Measurements from ENCODE around the gene SLC38A4.
"Not testable (repeated sequence)": the region's sequence is repeated elsewhere in the genome, so short reads cannot be mapped to it uniquely, and the experiment has no call there.

The SLC38A4 gene

DNA sequence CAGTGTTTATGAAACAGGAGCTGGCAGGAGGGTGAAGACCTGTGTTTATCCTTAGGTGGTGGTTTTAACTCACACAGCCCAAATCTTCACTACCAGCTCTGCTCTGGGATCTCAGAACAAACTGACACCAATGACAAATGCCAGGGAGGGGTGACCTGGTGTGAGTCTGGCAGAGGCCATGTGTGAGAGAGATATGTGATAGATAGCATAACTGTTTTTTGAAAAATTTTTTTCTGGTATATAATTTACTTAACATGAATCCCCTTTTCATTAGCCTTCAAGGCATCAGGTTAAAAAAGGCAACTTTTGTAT lies 51.5 kb downstream of the SLC38A4 start:
- no peak for DNase-seq

DNA sequence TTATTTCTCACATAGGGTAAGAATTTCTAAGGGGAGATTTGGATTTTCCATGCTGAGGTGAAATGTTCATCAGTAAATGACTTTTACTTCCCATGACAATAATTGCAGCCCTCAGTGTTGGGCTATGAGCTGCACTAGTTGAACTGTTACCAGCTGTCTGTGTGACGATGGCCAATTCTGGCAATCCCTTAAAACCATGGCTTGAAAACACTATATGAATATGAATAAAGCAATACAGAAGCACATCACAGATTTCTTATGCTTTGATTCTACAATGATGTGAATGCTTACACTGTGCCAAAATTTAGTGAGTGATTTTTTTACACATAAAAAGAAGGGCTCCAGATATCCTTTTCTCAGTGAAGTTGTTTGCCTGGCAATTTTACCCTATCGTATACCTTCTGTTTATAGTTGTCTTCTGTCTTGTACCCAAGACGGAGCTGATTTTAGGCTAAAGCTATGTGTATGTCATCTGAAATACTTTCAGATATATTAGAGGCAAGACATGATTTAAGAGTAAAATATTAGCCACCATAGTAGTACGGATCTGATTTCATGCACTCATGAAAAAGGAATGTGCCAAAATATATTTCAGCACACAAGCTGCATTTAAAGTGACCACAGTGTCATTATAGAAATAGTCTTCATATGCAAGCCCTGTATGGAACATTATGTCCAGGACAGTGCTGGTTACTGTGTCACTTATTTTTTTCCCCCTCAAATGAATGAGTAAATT lies 52.0 kb downstream of the SLC38A4 start:
- DNase-seq: no peak

DNA sequence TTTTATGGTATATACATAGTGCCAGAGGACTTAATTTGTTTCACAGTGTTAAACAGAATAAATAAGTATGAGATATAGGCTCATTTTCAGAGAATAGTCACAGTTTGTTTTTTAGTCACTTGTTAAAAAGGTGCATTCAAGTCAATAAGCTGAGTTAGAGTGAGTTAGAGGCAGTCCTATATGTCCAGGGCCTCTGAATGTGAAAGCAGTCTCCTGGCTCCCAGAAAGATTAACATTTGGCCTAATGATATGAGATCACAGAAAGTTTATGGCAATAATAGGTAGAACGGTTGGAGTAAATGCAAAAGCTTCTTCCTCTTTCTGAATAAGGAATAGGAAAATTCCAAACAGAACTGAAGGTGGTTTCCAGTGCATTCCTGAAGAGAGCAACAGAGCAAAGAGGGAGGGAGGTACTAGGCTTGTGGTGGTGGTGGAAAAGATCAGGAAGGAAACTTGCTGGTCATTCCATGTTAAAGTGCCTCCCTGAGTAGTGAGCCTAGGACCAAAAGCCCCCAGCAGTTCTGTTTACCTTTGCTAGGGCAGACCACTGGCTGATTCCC lies 54.4 kb downstream of the SLC38A4 start:
- no peak for DNase-seq

DNA sequence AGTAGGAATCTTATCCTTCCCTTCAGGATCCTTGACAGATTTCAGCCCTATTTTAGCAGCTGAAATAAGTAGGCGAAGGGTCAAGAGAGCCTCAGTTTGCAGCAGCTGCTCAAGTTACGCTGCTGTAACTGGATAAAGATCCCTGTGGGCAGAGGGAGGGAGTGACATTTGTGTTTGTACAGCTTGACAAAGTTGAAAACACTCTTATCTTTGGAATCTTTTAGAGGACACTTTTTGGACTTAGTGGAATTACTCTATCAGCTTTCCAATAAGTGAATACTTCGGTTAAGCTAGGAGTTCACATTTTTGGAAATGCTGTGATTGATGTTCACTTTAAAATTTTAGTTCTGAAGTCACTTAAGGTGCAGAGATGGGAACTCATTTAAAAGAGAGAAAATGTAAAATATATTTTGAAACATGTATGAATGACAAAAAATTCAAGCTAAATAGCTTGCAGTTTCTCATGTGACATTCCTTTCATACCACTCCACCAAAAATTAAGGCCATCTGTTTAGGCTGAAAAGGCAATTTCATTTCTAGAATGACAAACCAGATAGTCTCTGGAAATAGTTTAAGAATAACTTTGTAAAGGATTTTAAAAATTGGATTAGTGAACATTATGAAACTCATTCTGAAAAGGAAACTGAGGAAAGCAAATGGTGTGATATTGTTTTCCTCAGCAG lies 55.2 kb downstream of the SLC38A4 start:
- DNase-seq: no peak

DNA sequence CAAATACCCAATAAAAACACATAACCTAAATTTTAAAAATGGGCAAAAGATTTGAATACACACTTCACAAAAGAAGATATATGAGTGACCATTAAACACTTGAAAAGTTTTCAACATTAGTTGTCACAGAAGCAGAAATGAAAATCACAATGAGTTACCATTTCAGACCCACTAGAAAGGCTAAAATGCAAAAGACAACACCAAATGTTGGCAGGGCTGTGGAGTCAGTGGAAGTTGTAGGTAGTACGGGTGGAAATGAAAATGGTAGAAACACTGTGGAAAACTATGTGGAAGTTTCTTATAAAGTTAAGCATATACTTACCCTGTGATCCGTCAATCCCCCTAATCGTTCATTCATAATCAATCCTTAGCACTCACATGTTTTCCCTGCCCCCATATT lies 61.8 kb downstream of the SLC38A4 start:
- no peak for DNase-seq

DNA sequence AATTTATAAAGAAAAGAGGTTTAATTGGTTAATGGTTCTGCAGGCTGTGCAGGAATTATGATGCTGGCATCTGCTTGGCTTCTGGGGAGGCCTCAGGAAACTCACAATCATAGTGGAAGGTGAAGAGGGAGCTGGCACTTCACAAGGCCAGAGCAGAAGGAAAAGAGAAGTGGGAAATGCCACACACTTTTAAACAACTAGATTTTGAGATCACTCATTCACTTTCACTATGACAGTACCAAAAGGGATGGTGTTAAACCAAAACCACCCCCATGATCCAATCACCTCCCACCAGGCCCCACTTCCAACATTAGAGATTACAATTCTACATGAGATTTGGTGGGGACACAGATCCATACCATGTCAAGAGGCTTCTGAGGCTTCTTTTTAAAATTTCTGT lies 62.6 kb downstream of the SLC38A4 start:
- no peak for DNase-seq

DNA sequence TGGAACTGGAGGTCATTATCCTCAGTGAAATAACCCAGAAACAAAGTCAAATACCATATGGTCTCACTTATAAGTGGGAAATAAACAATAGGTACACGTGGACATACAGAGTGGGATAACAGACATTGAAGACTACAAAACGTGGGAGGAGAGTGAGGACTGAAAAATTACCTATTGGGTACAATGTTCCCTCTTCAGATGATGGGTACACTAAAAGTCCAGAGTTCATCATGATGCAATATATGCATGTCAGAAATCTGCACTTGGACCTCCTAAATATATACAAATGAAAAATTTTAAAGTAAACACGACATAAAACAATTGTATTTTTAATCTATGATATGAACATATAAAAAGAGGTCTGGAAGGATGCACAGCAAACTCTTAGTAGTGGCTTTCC lies 71.2 kb downstream of the SLC38A4 start:
- DNase-seq: no peak

DNA sequence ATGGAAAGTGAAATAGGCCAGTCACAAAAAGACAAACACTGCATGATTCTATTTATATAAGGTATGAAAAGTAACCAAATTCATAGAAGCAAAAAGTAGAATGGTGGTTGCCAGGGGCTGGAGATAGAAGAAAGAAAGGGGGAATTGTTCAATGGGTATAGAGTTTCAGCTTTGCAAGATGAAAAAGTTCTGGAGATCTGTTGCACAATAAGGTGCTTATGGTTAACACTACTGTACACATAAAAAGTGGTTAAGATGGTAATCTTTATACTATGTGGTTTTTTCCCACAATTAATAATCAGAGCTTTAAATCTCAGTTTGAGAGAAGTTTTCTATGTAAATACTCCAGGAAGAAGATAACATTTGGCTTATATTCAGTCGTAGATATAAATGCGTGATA lies 73.4 kb downstream of the SLC38A4 start:
- peak; percentile 19 for DNase-seq

DNA sequence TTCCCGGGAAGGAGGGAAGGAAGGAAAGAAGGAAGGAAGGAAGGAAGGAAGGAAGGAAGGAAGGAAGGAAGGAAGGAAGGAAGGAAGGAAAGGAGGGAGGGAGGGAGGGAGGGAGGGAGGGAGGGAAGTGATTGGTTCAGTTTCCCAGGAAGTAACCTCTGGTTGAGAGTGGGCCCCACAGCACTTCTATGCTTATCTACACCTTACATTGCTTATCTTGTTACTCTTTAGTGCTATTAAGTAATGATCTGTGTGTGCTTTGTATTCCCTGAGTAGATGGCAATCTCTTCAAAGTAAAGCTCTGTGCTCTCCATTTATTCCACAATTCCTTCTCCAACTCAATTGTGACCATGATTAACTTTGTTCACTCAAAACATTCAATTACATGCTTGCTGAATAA lies 74.6 kb downstream of the SLC38A4 start:
- no peak for DNase-seq

DNA sequence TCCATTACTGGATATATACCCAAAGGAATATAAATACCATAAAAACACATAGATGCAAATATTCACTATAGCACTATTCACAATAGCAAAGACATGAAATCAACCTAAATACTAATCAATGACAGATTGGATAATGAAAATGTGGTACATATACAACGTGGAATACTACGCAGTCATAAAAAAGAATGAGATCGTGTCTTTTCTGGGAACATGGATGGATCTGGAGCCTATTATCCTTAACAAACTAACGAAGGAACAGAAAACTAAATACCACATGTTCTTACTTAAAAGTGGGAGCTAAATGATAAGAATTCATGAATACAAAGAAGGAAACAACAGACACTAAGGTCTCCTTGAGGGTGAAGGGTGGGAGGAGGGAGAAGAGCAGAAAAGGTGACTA lies 76.5 kb downstream of the SLC38A4 start:
- DNase-seq: no peak

DNA sequence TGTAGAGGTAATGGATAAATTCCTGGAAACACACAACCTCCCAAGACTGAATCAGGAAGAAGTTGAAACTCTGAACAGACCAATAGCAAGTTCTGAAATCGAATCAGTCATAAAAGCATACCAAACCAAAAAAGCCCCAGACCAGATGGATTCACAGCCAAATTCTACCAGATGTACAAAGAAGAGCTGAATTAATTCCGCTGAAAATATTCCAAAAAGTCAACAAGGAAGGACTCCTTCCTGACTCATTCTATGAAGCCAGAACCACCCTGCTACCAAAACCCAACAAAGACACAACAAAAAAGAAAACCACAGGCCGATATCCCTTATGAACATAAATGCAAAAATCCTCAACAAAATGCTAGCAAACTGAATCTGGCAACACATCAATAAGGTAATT lies 81.5 kb downstream of the SLC38A4 start:
- no peak for DNase-seq

DNA sequence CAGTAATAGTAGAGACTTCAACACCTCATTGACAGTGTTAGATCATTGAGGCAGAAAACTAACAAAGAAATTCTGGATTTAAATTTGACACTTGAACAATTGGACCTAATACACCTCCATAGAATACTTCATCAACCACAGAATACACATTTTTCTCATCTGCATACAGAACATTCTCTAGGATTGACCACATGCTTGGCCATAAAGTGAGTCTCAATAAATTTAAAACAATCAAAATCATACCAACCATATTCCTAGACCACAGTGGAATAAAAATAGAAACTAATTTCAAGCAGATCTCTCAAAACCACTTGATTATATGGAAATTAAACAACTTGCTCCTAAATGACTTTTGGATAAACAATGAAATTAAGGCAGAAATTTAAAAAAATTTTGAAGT lies 82.3 kb downstream of the SLC38A4 start:
- DNase-seq: no peak

DNA sequence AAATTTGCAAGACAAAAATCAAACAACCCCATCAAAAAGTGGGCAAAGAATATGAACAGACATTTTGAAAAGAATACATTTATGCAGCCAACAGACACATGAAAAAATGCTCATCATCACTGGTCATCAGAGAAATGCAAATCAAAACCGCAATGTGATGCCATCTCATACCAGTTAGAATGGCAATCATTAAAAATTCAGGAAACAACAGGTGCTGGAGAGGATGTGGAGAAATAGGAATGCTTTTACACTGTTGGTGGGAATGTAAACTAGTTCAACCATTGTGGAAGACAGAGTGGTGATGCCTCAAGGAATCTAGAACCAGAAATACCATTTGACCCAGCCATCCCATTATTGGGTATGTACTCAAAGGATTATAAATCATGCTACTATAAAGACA lies 83.5 kb downstream of the SLC38A4 start:
- not testable (repeated sequence) for DNase-seq

DNA sequence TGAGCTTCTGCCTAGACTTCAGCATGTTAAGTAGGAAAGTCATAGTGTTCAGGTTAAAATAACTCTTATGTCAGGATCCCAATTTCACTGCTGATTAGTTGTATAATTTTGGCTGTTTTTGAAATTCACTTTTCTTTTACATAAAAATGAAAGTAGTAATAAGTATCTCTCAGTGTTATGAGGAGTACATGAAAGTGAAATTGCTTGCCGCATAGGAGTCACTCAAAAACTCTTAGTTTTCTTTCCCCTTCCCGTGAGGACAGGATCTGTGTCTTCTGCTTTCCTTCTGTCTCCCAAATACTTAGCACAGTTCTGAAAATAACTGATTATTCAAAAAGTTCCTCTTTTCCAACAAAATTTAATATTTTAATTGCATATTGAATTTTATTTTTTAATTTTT lies 100.5 kb downstream of the SLC38A4 start:
- DNase-seq: no peak

DNA sequence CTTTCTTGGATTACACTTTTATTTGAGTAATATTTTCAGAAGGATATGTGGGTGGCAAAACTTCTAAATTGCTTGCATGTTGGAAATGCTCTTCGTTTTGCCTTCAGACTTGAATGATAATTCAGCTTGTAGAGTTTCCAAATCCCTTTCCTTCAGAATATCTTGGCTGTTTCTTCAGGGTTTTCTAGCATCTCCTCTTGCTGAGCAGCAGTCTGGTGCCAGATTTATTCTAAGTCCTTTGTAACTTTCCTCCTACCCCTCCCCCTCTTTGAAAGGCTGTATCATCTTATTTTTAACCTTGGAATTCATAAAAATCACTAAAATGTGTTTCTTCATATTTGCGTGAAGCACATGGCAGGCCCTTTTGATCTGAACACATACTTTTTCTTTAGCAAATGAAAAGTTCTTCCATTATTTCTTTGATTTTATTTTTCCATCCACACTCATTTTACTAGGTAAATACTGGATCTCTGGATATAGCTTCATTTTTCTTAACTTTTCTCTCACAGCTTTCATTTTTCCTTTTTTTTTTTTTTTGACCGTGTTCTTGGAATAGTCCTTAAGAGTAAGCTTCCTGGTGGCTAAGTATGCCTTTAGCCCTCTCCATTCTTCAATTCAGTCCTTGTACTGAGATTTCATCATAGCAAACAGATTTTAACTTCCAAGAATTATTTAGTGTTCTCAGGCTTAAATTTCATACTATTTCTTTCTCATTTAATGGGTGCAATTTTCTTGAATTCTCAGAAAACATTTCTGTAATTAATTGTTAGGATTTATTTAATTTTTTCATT lies 102.0 kb downstream of the SLC38A4 start:
- DNase-seq: no peak

DNA sequence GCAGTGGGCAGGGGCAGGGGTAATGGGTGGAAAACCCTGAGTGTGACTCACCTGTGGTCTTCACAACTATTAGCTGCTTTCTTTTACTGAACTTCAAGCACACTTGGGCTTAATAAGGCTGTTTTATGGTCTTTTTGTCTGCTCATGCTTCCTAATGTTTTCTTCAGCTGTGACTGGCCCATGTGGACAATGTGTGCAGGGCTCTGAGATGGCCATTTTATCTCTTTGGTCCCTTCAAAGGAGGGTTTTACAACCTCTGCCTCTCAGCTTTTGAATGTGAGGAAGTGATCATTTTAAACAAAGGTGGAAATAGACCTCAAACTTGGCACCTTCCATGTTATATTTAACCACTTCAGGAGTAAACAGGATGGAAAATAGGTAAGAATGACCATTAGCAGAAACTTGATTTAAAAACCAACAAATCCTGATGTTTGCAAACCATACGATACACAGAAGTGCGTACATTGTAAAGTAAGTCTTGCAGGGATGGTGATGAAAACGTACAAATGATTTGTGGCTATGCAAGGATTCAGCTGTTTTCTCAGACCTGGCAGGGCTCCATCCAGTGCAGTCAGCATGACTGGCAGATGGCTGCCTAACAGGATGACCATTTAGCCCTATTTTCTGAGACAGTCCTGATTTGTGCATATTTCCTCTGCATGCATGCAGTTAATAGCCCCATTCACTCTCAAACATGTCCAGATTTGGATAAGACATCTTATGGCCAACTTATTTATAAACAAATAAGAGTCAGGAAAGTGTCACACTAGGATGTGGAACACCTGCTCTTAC lies 103.2 kb downstream of the SLC38A4 start:
- no peak for DNase-seq

DNA sequence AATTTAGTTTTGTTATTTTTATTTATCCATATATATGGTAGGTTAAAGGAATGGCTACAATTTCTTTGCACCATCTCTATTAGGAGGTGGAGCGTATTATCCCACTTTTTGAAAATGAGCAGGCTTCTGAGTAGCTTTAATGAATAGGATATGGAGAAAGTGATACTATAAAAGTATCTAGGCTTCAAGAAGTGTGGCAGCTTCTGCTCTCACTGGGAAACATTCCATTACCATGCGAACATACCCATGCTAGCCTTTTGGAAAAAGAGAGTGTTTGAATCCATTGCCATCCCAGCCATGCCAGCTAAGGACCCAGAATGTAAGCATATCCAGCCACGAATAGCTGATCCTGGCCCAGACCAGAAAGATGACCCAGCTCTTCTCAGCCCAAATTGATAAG lies 107.3 kb downstream of the SLC38A4 start:
- DNase-seq: no peak

DNA sequence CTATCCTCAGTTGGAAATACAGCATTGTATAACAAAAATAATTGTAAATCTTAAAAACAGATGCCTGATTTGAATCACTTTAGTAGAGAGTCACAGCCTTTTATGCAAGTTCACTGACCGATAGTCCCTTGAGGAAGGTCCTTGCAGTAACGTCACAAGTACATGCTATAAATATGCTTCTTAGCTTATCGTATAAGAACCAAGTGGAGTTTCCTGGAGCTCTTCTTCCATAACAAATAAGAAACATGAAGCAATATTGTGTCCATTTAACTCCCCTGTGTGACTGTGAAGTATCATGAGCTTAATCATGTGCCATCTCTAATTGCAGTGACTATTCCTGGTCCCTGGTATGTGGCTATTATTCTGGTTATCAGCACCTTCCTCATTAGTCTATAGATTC lies 107.9 kb downstream of the SLC38A4 start:
- DNase-seq: no peak

DNA sequence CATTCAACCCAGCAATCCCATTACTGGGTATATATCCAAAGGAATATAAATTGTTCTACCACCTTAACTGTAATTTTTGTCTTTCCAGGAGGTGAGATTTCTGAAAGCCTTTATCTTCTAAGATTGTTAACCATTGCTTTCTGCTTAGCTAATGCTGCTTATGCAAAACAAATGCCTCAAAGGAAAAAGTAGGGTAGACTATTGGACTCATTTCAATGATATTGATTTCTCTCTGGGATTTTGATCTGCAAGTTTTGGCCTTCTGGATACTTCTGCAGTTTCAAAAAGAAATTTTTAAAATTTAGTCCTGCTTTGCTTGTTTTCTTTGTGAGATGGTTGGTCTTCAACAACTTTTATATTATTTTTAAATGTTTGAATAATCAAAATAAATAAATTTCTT lies 108.6 kb downstream of the SLC38A4 start:
- DNase-seq: no peak
